CD4-positive, alpha-beta T cell treated with Interleukin-1 beta for 1 hour (primary cell): ENCODE measurements around the gene DENND6A.
"Not testable (repeated sequence)": the region's sequence is repeated elsewhere in the genome, so short reads cannot be mapped to it uniquely, and the experiment has no call there.

Experiments used
- DNase-seq, 2 donors: peaks; one replicate each; pipeline ENCODE4 v3.0.0-alpha.2; 2020 to 2022

DENND6A gene, protein sequence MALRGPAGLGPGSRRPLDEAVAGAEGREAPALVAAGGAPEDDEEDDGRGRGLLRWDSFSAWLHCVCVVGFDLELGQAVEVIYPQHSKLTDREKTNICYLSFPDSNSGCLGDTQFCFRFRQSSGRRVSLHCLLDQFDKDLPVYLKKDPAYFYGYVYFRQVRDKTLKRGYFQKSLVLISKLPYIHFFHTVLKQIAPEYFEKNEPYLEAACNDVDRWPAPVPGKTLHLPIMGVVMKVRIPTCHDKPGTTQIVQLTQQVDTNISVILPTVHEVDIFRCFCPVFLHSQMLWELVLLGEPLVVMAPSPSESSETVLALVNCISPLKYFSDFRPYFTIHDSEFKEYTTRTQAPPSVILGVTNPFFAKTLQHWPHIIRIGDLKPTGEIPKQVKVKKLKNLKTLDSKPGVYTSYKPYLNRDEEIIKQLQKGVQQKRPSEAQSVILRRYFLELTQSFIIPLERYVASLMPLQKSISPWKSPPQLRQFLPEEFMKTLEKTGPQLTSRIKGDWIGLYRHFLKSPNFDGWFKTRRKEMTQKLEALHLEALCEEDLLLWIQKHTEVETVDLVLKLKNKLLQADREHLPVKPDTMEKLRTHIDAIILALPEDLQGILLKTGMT

GRCh38 chr3:57692396-57693147 is at the start of gene DENND6A:
DENND6A (minus strand) TSS chr3:57693077; CDS start chr3:57693018, 59 bp downstream.
- peak; percentile 96 to 97 for DNase-seq

- DNase-seq: no peak
Observed at GRCh38 chr3:57740027-57740426, 47.1 kb upstream of the DENND6A start.

DNA sequence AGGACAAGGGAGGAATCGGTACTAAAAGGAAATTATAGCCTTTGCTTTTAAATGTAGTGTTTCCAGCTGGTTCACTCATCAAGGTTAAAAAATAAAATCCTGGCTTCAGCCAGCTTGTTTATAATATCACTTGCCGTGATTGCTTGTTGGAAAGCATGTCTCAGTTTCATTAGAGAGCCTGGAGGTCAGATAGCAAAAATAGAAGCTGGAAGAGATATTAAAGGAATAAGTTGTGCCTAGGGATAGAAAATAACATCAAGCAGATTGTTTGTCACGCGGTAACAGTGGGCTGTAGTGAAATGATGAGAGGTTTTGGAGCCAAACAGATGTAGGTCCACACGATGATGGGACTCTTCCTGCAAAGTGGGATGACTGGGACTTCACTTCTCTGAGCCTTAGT is 45.5 kb upstream of the DENND6A start:
- DNase-seq: no peak

- DNase-seq: no peak
Observed at GRCh38 chr3:57737840-57738239, 45.0 kb upstream of the DENND6A start.

DNA sequence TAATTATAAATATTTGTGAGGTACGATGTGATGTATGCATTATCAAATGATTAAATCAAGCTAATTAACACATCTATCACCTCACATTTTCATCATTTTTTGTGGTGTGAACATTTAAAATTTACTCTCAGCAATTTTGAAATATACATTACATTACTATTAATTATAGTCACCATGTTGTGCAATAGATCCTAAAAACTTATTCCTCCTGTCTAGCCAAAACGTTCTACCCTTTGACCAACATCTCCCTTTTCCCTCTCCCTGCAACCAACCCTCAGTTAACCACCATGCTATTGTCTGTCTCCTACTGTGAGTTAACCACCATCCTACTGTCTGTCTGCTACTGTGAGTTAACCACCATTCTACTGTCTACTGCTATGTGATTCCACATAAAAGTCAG is 42.5 kb upstream of the DENND6A start:
- no peak for DNase-seq

DNA sequence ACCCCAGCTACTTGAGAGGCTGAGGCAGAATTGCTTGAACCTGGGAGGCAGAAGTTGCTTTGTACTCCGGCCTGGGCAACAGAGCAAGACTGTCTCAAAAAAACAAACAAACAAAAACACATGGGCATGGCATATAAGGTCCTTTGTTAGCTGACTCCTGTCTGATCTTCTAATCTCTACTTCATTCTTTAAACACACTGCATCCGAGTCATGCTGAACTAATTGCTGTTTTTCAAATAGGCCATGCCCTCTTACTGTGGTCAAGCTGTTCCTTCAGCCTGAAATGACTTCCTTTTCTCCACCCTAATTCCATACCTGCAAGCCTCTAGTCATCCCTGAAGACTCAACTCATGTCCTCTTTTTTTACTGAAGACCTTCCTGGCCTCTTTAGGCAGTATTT is 40.9 kb upstream of the DENND6A start:
- DNase-seq: no peak

DNA sequence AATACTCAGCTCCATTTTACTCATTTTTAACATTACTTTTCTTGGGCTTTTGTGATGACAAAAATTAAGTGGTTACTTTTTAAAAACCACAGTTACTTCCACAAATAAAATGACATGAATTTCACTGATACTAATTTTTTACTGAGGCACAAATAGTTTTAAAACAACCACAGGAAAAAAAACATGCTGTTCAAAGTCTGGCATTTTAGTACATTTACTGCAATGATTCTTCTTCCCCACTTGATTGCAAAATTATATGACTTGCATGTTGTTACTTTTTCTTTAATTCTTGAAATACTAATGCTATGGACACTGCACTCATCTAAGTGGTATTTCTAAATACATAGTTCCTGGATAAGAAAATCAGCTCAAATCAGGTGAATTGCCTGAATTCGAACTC is 38.4 kb upstream of the DENND6A start:
- DNase-seq: no peak

DNA sequence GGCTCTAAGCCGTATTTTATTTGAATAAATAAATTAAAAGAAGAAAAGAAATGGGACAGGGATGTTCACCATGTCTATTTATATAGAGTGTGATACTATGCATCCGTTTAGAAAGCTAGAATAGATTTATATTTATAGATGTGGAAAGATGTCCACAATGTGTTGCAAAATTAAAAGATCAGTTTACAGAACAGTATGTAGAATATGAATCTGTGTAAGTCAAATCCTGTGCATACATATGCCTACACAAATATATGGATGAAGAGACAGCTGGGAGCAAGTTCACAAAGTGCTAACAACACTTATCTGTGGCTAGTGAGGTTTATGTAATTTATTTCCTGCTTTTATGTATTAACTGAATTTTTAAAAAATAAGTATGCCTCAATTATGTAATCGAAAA is 37.8 kb upstream of the DENND6A start:
- no peak for DNase-seq

DNA sequence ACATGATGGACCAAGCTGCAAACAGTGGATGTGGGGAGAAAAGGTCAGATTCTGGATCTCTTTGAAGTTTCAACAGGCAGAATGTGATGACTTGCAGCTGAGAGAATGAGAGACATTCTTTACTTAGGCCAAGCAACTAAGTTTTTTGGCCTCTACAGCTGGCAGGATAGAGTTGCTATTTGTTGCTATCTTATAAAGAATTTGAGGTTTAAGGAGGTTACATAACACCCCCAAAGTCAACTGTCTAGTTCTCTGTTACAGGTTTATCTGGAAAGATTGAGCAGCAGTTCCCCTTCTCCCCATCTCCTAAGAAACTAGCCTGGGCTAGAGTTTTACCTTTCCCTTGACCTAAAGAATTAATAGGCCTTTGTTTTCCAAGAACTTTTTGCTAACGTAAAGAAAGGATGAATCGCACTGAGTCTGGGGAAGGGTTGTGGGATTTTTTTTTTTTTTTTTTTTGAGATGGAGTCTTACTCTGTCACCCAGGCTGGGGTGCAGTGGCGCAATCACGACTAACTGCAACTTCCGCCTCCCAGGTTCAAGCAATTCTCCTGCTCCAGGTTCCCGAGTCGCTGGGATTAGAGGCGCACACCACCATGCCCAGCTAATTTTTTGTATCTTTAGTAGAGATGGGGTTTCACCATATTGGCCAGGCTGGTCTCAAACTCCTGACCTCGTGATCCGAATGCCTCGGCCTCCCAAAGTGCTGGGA is 36.6 kb upstream of the DENND6A start:
- no peak for DNase-seq

- peak in 1 of 2 donors; percentile 5 for DNase-seq
Observed at GRCh38 chr3:57727106-57727505, 34.2 kb upstream of the DENND6A start.

DNA sequence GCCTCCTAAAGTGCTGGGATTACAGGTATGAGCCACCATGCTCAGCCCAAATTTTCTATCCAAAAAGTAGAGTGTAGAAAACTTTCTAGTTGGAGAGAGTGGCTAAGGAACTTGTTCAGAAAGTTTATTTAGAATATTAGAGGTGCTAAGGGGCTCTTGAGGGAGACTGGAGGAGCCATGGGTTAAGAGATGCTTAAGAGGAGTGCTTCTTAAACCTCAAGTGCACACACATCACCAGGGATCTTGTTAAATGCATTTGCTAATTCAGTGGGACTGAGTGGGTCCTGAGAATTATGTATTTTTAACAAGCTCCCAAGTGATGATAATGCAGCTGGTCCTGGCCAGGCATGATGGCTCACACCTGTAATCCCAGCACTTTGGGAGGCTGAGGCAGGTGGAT is 33.5 kb upstream of the DENND6A start:
- DNase-seq: no peak

- DNase-seq: no peak
Observed at GRCh38 chr3:57718118-57718517, 25.2 kb upstream of the DENND6A start.

DNA sequence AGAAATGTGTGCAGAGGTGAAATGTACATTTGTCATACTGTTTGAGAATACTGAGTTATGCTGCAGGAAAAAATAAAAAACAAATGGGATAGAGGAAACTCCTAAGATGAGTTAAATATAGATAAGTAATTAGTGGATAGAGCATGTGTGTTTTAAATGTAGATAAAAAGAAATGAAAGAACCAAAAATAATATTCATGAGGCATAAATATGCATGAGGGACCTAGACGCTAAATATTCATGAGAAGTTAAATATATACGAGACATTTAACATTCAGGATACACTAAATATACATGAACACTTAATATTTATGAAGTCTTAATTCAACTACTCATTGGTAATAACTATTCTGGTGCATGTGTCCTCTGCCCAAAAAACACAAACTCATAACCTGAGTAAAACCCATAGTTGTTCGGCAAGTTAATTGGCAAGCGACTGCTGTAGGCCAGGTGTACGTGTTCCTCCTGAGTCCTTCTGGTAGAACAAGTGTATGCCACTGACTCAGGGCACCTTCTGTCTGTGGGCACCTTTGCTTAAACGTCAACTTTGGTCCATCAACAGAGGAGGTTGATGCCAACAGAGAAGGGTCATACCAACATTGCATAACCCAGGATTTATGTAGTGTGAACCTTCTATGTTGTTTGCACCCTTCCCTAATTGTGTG is 24.5 kb upstream of the DENND6A start:
- DNase-seq: no peak

DNA sequence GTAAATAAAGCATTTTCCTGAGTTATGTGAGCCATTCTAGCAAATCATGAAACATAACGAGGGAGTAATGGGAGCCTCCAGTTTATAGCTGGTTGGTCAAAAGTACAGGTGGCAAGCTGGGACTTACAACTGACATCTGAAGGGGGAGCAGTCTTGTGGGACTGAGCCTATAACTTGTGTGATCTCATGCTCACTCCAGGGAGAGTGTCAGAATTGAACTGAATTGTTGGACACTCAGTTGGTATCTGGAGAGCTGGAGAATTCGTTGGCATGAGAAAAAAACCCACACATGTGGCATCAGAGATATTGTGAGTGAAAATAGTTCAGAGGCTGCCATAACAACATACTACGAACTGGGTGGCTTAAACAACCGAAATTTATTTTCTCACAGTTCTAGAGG is 22.8 kb upstream of the DENND6A start:
- no peak for DNase-seq

DNA sequence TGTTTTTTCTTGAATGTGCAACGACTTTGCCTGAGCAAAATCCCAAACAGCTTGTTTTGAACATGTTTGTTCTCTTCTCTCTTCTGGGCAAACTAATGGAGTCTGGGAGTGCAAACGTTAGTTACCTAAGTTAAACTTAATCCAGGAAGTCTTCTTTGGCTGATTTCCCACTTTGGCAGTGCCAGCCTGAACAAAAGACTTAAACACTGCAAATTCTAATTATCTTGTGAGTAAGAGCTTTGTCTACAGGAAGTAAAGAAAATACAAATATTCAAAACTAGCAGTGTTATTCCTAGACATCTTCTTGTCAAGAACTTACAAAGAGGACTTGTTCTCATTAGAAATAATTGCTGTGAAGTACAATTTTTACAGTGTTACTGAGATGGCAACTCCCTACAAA is 16.7 kb upstream of the DENND6A start:
- no peak for DNase-seq

- no peak for DNase-seq
Observed at GRCh38 chr3:57709031-57709430, 16.2 kb upstream of the DENND6A start.

DNA sequence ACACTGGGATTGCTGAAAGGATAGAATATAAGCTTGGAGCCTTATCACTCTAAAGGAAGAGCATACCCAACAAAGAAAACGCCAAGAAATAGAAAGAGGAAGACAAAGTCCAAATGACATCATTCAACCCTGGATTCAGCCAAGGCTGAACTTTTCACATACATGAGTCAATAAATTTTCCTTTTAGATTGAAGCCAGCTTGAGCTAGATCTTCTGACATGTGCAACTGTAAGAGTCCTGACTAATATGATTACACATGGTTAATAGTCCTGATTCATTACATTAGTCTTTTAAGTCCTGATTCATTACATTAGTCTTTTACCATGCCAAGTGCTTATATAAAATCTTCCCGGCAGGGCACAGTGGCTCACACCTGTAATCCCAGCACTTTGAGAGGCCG is 13.6 kb upstream of the DENND6A start:
- no peak for DNase-seq

DNA sequence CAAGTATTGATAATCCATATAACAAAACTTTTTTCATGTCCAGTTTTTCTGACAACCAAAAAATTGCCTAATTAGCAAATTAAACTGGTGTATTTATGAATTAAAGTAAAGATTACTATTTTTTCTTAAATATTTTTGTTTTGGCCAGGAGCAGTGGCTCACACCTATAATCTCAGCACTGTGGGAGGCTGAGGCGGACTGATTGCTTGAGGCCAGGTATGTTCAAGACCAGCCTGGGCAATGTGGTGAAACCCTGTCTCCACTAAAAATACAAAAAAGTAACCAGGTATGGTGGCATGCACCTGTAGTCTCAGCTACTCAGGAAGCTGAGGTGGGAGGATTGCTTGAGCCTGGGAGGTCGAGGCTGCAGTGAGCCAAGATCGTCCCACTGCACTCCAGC is 12.5 kb upstream of the DENND6A start:
- not testable (repeated sequence) for DNase-seq

- no peak for DNase-seq
Observed at GRCh38 chr3:57701781-57702180, 8.9 kb upstream of the DENND6A start.

DNA sequence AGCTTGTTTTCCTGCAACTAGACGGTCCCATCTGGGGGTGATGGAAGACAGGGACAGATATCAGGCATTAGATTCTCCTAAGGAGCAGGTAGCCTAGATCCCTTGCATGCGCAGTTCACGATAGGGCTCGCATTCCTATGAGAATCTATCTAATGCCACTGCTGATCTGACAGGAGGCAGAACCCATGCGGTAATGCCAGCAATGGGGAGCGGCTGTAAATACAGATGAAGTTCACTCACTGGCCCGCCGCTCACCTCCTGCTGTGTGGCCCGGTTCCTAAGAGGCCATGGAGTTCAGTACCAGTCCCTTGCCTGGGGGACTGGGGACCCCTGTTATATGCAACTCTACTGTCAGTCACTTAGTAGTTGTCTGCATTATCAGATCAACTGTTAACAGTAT is 7.9 kb upstream of the DENND6A start:
- no peak for DNase-seq

GRCh38 chr3:57699591-57699990 is 6.7 kb upstream of the DENND6A start:
- no peak for DNase-seq

DNA sequence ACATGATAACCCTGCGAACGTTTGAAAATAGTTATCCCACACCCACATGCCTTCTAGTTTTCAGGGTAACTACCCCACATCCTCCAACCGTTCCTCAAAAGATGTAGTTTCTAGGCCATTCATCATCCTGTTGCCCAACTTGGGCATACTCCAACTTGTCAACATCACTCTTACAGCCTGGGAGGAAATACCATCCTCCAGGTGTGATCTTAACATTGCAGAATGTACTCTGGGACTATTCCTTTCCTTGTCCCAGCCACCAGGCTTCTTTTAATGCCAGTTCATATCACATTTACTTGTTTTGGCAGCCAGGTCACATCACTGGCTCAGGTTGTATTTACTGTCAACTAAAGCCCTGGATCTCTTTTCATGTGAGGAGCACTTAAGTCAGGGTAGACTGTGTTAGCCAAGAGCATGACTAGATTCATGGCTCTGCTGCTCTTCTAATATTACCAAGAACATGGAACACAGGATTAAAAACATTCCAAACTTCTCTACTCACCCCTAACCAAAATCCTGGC is 4.0 kb upstream of the DENND6A start:
- no peak for DNase-seq
